ENCODE results near the gene DCLRE1A. TPM values are rescaled to one million over a fixed set of nuclear protein-coding genes. Genes with fewer than 3 reads are reported as not detected.

DCLRE1A gene
- total and polyA plus RNA-seq, 2 experiments from 2014 or later: 6.1 to 13.8 TPM

- no peaks in the 10 kb centered on the region; the same call in 1 of the 2 replicates for H3K9me2 ChIP-seq (ENCODE audit: insufficient read depth)
- DNase-seq (ENCODE audit: low spot score) (no peak), ATAC-seq (no peak)
- no peak overlapping the region for H3K27ac ChIP-seq (ENCODE audit: low read depth)
- no peak overlapping the region for H3K4me3 Mint-ChIP-seq
- H3K4me2 ChIP-seq: no peak overlapping the region
- no peaks in the 10 kb centered on the region for H4K20me1 ChIP-seq (replicated peaks; ENCODE audit: insufficient read depth)
- H2AFZ ChIP-seq: no peak overlapping the region
- H3K79me2 ChIP-seq (replicated peaks; ENCODE audit: insufficient read depth): no peaks in the 10 kb centered on the region
- H3K4me1 Mint-ChIP-seq: no peaks in the 10 kb centered on the region
- no peak overlapping the region for H3K4me3 ChIP-seq
- TF ChIP-seq CREB1 (CRISPR knock-in tag; IDR thresholded peaks at IDR 0.05; ENCODE audit: low read depth) (no peak), EZH2 (IDR thresholded peaks at IDR 0.05; ENCODE audit: low read depth, unreplicated experiment) (no peak), POLR2AphosphoS5 (IDR thresholded peaks at IDR 0.05; ENCODE audit: low read depth) (no peak), STAT1 (IDR thresholded peaks at IDR 0.05; ENCODE audit: unreplicated experiment) (no peak)
- TF ChIP-seq, protein P1, sequence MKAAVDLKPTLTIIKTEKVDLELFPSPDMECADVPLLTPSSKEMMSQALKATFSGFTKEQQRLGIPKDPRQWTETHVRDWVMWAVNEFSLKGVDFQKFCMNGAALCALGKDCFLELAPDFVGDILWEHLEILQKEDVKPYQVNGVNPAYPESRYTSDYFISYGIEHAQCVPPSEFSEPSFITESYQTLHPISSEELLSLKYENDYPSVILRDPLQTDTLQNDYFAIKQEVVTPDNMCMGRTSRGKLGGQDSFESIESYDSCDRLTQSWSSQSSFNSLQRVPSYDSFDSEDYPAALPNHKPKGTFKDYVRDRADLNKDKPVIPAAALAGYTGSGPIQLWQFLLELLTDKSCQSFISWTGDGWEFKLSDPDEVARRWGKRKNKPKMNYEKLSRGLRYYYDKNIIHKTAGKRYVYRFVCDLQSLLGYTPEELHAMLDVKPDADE (IDR thresholded peaks at IDR 0.05): no peak
- no peaks in the 10 kb centered on the region for H3K27me3 ChIP-seq (ENCODE audit: insufficient read depth)
- no peak overlapping the region for H3K27ac Mint-ChIP-seq
- no peaks in the 10 kb centered on the region for H3K4me1 ChIP-seq (ENCODE audit: insufficient read depth)
- no peaks in the 10 kb centered on the region for H3F3A ChIP-seq (replicated peaks; ENCODE audit: low read depth)
- H3K36me3 Mint-ChIP-seq (ENCODE audit: low read depth): peaks cover 22% of the 10 kb centered on the region
- H3K9me3 Mint-ChIP-seq: peaks cover 6% of the 10 kb centered on the region; the same call in 1 of the 3 replicates
- peaks cover 13% of the 10 kb centered on the region; the same call in 1 of the 2 replicates for H3K36me3 ChIP-seq (ENCODE audit: insufficient read depth)
- H3K27me3 Mint-ChIP-seq (ENCODE audit: insufficient read depth, low read depth, poor library complexity): peaks cover 2% of the 10 kb centered on the region
Measured at GRCh38 chr10:113897693-113898618, 44.1 kb upstream of the DCLRE1A start.

DNA sequence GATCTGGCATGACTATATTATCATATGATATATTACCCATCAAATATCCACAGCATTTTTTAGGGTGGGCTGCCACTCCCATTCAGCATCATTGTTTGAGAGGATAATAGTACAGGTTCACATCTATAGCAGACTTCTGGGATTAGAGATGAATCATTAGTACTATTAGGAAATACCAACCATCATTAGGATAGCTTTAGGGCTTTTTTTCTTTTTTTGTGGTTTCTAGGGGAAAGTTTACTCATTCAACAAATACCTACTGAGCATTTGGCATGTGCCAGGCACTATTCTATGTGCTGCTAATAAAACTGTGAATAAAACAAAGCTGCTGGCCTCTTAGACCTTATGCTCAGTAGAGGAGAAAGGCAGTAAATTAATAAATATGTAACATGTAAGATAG, 41.1 kb upstream of the DCLRE1A start:
- Mint-ChIP-seq H3K27ac (no peak overlapping the region), H3K36me3 (ENCODE audit: low read depth) (peaks cover 22% of the 10 kb centered on the region), H3K4me1 (no peaks in the 10 kb centered on the region), H3K27me3 (ENCODE audit: insufficient read depth, low read depth, poor library complexity) (peaks cover 2% of the 10 kb centered on the region), H3K9me3 (peaks cover 6% of the 10 kb centered on the region; the same call in 1 of the 3 replicates), H3K4me3 (no peak overlapping the region; the same call in 2 of the 3 replicates)
- Histone ChIP-seq H3K9me2 (ENCODE audit: insufficient read depth) (no peaks in the 10 kb centered on the region; the same call in 1 of the 2 replicates), H3K27me3 (ENCODE audit: insufficient read depth) (no peaks in the 10 kb centered on the region), H3K27ac (ENCODE audit: low read depth) (no peak overlapping the region), H3K4me1 (ENCODE audit: insufficient read depth) (no peaks in the 10 kb centered on the region), H3K36me3 (ENCODE audit: insufficient read depth) (peaks cover 13% of the 10 kb centered on the region; the same call in 1 of the 2 replicates), H3K4me3 (no peak overlapping the region), H4K20me1 (replicated peaks; ENCODE audit: insufficient read depth) (no peaks in the 10 kb centered on the region; the same call in 1 of the 2 replicates), H3K4me2 (no peak overlapping the region), H2AFZ (no peak overlapping the region), H3K79me2 (replicated peaks; ENCODE audit: insufficient read depth) (no peaks in the 10 kb centered on the region), H3F3A (replicated peaks; ENCODE audit: low read depth) (no peaks in the 10 kb centered on the region)
- DNase-seq (ENCODE audit: low spot score): no peak
- no peak for ATAC-seq
- TF ChIP-seq, protein P1 (IDR thresholded peaks at IDR 0.05): no peak
- TF ChIP-seq JUNB (IDR thresholded peaks at IDR 0.05; ENCODE audit: unreplicated experiment) (no peak), POLR2AphosphoS5 (IDR thresholded peaks at IDR 0.05; ENCODE audit: low read depth) (no peak), NANOG (IDR thresholded peaks at IDR 0.05; ENCODE audit: borderline replicate concordance) (no peak)
- TF ChIP-seq, protein P2, sequence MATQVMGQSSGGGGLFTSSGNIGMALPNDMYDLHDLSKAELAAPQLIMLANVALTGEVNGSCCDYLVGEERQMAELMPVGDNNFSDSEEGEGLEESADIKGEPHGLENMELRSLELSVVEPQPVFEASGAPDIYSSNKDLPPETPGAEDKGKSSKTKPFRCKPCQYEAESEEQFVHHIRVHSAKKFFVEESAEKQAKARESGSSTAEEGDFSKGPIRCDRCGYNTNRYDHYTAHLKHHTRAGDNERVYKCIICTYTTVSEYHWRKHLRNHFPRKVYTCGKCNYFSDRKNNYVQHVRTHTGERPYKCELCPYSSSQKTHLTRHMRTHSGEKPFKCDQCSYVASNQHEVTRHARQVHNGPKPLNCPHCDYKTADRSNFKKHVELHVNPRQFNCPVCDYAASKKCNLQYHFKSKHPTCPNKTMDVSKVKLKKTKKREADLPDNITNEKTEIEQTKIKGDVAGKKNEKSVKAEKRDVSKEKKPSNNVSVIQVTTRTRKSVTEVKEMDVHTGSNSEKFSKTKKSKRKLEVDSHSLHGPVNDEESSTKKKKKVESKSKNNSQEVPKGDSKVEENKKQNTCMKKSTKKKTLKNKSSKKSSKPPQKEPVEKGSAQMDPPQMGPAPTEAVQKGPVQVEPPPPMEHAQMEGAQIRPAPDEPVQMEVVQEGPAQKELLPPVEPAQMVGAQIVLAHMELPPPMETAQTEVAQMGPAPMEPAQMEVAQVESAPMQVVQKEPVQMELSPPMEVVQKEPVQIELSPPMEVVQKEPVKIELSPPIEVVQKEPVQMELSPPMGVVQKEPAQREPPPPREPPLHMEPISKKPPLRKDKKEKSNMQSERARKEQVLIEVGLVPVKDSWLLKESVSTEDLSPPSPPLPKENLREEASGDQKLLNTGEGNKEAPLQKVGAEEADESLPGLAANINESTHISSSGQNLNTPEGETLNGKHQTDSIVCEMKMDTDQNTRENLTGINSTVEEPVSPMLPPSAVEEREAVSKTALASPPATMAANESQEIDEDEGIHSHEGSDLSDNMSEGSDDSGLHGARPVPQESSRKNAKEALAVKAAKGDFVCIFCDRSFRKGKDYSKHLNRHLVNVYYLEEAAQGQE (IDR thresholded peaks at IDR 0.05; ENCODE audit: unreplicated experiment): no peak

All from GM23338 (cell line).